ENCODE measurements around the gene GAREM2.
"Not testable (repeated sequence)": the region's sequence is repeated elsewhere in the genome, so short reads cannot be mapped to it uniquely, and the experiment has no call there.

GAREM2 gene
- 5.8 to 8.9 reads per million in 2 experiments for total RNA-seq

DNA sequence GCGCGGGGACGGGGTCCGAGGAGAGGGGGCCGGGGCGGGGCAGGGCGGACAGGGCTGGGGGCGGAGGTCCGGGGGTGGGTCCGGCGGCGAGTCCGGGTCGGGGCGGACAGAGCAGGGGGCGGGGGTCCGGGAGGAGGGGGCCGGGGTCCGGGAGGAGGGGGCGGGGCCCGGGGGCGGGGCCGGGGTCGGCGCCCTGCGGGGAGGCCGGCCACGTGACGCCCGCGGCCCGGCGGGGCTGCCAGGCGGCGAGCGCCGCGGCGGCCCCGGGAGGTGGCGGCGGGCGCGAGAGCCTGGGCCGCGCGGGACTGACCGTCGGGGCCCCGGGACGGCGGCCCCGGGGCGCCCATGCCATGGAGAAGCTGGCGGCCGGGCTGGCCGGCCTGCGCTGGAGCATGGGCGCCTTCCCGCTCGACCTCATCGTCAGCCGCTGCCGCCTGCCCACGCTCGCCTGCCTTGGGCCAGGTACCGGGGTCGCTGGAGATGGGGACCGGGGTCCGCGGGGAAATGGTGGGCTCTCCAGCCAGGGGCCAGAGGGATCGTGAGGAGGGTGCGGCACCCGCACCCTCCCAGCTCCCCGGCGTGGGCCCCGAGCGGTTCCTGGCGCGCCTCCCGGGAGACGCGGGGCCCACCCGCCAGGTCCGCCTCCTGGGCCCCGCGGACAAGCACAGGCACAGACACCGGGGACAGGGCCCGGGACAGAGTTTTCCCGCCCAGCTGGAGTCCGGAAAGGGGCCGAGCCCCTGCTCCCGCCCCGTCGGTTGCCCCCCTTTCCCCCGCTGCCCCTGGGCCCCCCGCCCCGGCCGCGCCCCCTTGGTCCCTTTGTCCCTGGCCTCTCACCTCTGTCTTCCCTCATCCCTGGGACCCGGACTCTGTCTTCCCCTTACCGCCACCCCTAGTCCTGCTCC, at the start of gene GAREM2:
Gene GAREM2 (plus strand): TSS at position 218 of the 905 bp plus-strand sequence. CDS start 133 bp downstream, at position 351.
- DNase-seq (ENCODE audit: low read depth), result no peak

DNA sequence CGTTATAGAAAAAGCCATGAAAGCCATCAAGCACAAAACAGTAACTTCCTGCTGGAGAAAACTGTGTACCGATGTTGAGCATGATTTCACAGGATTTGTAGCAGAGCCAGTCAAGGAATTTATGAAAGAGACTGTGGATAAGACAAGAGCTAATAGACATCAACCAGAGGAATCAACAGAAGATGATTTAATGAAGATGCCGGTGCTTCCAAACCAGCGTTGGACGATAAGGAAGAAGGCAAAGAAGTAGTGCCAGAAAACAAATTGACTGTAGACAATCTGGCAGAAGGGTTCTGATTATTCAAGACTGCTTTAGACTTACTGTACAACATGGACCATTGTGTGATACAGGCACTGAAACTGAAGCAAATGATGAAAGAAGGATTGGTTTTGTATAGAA, 49.5 kb upstream of the GAREM2 start:
- no peak for DNase-seq (ENCODE audit: low read depth)

DNA sequence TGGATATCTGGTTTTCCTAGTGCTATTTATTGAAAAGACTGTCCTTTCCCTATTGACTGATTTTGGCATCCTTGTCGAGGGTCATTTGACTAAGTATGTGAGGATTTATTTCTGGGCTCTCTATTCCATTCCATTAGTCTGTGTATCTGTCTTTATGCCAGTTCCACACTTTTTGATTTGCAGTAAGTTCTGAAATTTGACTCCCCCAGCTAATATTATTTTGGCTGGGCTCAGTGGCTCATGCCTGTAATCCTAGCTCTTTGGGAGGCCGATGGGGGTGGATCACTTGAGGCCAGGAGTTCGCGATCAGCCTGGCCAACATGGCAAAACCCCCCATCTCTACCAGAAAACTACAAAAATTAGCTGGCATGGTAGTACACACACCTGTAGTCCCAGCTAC, 46.8 kb upstream of the GAREM2 start:
- no peak for DNase-seq (ENCODE audit: low read depth)

DNA sequence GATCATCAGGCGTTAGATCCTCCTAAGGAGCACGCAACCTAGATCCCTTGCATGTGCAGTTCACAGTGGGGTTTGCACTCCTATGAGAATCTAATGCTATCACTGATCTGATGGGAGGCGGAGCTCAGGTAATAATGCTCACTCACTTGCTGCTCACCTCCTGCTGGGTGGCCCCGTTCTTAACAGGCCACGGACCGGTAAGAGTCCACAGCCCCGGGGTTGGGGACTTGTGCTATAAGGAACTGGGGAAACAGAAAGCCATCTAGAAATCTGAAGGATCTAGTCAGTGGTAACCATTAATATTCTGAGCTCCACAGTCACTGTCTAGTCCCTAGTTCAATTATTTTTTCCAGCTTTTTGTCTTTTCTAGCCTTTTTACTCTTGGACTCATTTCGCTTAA, 44.7 kb upstream of the GAREM2 start:
- DNase-seq (ENCODE audit: low read depth), result no peak

DNA sequence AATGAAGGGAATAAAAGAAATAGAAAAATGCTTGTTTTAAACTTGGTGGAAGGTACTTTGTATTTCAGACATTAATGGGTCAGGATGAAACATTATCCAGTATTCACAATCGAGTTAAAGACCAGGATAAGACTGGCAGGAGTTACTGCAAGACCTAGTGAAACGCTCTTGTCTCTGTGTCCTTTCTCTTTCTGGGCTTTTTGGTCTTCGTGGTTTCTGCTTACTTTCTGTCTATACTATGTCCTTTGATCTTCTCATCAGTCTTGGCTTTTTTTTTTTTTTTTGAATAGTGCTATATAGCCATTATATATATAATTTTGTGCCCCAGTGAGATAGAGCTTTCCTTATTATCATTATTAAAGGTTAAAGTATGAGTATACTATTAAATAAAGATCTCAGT, 42.1 kb upstream of the GAREM2 start:
- DNase-seq (ENCODE audit: low read depth), result no peak

DNA sequence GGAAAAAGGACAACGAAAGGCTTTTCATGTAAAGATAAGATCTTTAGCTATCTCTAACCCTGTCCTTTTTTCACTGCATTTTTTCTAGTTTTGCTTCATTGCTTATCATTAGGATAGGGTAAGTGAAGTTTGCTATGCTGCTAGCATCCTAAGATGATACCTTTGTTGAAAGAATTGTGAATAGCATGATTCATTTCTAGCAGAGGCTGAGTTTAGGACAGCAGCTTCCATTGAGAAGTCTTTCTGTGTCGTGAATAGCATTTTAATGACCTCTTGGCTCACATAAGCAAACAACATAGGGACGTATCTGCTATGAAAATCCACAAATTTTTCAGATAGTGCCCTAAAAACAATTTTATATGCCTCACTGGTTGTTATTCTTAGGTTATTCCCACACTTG, 36.4 kb upstream of the GAREM2 start:
- DNase-seq (ENCODE audit: low read depth), result no peak

DNA sequence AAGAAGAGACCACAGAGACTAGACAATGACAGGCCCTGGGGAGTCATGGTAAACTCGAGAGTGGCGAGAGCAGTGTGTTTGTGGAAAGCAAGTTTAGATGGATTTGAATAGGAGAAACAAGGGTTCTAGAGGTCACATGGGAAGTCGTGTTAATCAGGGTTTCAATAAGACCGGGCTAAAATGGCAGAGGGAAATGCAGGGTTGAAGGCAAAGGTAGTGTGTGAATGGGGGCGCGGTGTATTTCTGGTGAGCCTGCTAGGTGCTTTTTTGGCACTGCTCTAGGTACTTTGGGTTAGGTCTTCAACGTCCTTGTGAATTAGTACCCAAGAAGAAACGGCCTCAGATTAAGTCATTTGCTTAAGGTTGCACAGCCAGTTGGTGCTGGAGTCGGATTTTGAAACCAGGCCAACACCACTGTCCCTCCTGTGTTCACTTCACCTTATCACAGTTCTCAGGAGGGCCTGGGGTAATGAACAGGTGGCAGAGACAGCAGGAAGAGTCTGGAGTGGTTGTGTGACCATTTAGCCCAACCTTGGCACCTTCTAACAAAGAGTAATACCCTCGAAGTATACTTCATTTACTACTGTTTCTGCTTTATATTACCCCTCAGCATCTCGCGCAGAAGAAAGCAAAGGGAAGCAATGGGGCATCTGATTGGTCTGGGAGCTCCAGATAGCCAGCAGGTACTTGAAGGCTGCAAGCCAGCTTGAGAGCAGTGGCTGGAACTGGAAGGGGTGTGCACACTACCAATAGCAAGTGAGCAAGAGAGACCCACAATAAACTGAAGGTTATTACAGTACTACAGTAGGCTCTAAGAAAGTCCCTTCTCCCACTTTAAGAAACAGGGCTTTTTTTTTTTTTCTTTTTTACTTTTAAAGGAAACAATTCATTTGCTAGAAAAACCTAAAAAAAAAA, 33.4 kb upstream of the GAREM2 start:
- no peak for DNase-seq (ENCODE audit: low read depth)

DNA sequence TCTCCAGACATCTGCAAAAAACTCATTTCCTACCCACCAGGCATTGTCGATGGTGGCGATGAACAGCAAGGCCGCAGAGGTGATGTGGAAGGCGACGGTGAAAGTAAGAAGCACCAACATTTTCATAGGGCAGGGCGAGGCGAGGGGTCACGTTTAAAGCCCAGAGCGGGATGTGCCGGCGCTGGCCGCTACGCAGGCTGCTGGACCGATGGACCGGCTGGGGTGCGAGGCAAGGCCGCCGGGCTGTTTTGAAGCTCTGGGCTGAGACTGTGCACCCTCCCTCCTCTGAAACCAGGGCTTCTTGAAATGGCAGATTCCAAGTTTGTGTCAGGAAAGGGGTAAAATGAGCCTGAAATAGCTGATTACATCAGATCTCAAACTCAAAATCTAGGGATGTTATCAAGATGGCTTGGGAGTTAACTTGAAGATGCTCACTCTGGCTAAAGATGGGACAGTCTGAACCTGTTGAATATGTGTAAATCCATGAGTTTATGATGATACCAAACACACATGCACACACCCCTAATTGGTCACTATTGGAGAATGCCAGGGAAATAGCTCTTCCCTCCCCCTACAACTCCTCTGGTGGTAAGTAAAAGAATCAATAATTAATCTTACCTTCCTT, 31.6 kb upstream of the GAREM2 start:
- no peak for DNase-seq (ENCODE audit: low read depth)

DNA sequence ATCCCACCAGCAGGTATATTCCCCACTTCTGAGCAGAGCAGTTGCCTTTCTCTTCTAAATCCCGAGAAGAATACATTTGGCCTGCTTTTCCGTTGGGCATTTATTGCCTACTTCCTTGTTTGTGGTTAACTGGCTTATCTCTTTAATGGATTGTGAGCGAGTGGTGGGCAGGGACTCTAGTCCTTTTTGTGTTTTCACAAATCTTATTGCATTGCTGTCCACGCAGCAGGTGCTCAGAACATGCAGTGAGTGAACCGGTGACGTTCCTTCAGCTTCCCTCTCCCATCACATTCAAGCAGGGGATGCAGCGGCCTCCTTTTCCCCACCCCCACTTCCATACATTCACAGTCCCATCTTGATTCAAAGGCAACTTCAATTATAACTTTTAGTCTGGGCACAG, 28.9 kb upstream of the GAREM2 start:
- no peak for DNase-seq (ENCODE audit: low read depth)

DNA sequence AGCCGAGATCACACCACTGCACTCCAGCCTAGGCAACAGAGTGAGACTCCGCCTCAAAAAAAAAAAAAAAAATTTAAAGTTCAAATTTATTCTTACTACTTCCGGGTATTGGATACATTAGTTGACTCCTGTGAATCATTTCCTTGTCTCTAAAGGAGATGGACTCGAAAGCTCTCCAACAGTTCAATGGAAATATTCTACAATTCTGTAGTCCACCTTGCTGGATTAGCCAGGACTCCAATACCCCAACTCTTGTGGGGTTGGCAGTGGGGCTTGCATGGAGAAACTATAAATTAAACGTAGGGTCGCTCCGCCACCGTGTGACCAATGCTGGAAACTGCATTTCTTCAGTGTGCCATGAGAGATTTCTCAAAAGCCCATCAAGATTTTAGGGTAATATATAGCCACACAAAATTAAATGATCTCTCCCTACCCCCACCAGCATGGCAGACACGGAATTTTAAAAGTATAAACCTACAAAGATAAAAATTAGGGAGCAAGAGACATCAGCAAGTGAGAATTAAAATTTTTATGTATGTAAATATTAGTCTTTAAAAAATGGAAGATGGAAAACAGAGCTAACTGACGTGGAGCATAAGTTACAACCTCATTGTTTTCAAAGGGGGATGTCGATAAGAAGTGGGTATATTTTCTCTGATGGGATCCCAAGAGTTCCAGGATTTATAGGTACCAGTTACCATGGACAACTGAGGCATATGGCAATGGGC, 27.8 kb upstream of the GAREM2 start:
- DNase-seq (ENCODE audit: low read depth), result peak; percentile 37

DNA sequence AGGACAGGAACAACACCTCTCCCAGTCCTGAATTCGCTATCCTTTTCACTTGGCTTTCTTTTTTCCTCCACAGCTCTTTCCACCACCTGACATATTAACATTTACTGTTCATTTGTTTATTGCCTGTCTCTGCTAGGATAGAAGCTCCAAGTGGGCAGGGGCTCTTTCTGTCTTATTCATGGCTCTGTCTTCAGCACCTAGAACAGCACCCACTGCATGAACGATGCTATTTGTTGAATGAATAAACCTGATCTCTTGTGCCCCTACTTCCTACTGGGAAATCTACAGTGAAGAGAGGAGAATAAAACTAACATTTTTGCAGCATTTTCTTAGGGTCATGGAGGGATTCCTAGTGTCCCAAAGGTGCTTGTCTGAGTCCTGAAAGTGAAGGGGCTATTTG, 24.4 kb upstream of the GAREM2 start:
- no peak for DNase-seq (ENCODE audit: low read depth)

DNA sequence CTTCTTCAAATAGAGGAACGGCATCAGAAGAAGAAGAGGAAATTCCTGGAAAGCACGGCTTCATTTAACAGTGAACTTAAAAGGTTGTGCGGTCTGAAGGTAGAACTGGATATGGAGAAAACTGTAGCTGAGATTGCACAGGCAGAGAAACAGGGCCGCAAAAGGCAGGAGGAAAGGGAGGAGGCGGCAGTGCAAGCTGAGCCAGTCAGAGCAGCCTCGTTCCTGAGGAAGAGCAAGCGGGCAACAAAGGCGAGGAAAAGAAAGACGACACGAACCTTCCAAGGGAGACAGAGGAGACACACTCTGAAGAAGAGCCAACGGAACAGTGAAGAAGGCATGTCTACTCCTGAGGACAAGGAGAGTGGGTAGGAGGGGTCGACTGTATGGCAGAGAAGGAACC, 22.6 kb upstream of the GAREM2 start:
- no peak for DNase-seq (ENCODE audit: low read depth)

DNA sequence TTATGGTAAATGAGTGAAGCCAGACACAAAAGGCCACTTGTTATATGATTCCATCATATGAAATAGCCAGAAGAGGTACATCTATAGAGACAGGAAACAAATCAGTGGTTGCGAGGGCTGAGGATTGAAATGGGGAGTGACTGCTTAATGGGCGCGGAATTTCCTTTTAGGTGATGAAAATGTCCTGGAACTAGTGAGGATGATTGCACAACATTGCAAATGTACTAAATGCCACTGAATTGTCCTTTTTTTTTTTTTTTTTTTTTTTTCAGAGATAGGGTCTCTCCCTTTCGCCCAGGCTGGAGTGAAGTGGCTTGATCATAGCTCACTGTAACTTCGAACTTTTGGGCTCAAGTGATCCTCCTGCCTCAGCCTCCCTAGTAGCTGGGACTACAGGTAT, 15.3 kb upstream of the GAREM2 start:
- DNase-seq (ENCODE audit: low read depth), result no peak

DNA sequence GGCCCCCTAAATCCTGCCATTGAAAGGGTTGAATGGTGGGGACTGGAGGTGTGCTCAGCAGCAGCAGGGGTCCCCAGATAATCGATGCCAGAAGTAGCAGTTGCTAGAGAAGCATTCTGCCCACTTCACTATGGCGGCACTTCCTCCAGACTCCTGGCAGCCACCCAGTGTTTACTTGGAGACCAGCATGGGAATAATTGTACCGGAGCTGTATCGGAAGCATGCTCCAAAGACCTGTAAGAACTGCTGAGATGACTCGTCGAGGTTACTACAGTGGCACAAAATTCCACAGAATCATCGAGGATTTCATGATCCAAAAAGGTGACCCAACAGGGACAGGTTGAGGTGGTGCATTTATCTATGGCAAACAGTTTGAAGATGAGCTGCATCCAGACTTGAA, 11.0 kb upstream of the GAREM2 start:
- no peak for DNase-seq (ENCODE audit: low read depth)

DNA sequence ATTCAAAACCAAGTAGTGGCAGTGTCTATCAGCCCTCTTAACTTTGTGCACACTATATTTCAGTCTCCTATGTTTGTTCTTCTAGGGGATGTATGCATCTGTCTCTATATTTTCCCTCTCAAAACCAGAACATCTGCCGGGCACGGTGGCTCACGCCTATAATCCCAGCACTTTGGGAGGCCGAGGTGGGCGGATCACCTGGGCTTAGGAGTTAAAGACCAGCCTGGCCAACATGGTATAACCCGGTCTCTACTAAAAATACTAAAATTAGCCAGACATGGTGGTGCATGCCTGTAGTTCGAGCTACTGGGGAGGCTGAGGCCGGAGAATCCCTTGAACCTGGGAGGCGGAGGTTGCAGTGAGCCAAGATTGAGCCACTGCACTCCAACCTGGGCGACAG, 9.9 kb upstream of the GAREM2 start:
- no peak for DNase-seq (ENCODE audit: low read depth)

DNA sequence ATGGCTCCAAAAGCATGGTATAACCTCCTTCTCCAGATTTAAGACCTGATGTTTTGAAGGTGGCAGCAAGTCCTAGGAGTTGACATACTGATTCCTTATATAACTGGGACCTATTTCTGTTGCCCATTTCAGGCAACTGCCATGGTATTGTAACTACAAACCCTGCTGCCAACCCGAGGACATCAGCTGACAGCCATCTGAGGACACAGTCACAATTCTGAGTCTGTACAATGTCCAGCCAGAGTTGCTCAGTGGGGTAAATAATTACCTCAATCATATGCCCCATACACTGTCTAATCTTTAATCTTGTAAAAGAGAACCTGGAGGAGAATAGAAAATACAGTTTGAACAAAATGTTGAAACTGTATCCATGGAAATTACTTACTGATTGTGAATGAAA, 8.7 kb upstream of the GAREM2 start:
- no peak for DNase-seq (ENCODE audit: low read depth)

DNA sequence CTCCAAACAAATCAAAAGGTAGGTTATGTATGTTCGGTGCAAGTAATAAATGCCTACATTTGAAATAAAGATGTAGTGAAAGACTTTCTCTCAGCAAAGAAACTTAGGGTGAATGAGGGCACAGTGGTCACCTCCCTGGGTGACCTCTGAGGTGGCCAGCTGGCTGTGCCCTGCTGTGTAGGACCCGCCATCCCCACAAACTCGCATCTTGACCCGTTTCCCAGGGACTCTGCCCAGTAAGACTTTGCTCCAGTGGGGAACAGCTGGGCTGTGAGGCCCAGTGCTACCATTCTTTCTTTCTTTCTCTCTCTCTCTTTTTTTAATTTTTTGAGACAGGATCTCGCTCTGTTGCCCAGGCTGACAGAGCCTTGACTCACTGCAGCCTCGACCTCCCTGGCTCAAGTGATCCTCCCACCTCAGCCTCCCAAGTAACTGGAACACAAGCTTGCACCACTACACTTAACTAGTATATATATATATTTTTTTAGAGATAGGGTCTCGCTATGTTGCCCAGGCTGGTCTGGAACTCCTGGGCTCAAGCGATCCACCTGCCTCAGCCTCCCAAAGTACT, 8.2 kb upstream of the GAREM2 start:
- DNase-seq (ENCODE audit: low read depth), result no peak

DNA sequence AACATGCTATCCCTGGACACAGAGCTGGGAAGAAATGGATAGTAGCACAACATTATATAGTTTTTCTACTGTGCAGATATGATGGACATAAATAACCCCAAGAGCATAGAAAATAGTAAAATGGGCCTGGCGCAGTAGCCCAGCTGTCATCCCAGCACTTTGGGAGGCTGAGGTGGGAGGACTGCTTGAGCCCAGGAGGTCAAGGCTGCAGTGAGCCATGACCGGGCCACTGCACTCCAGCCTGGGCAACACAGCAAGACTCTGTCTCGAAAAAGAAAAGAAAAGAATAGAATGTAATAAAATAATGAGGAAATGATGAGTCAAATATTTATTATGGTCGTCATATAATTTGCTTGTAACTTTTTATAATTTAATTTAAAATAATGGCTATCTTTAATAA, 7.5 kb upstream of the GAREM2 start:
- DNase-seq (ENCODE audit: low read depth), result no peak

DNA sequence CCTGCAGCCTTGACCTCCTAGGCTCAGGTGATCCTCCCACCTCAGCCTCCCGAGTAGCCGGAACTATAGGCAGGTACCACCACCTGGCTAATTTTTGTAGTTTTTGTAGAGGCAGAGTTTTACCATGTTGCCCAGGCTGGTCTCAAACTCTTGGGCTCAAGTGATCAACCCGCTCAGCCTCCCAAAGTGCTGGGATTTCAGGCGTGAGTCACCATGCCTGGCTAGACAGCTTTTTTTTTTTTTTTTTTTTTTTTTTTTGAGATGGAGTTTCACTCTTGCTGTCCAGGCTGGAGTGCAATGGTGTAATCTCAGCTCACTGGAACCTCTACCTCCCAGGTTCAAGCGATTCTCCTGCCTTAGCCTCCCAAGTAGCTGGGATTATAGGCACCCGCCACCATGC, 6.3 kb upstream of the GAREM2 start:
- not testable (repeated sequence) for DNase-seq (ENCODE audit: low read depth)

DNA sequence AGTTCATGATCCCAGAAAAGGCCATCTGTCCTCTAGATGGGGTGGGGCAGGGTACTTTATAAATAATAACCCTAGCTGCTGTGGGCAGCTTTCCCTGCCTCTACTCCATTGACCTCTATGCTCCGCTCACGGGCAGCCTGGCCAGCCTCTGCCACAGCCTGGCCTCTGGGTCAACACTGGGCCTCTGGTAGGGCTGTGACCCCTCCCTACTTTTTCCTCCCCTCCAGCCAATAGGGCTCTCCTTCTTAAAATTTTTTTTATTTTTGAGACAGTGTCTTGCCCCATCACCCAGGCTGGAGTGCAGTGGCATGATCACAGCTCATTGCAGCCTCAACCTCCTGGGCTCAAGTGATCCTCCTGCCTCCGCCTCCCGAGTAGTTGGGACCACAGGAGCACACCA, 4.1 kb upstream of the GAREM2 start:
- no peak for DNase-seq (ENCODE audit: low read depth)

DNA sequence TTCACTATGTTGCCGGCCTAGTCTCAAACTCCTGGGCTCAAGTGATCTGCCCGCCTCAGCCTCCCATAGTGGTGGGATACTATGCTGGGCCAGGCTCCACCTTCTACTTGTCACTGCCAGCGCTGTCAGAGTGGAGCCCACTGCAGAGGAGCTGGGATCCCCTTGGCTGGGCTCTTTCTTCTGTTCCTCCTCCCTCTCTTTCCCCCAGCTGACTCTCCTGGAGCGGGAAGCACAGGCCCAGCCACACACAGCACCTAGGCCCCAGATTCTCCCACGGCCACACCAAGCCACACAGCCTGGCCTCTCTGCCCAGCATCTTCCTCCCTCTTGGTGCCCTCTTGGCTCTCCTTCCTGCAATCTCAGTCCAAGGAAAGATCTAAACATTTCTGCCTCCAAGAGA, 3.7 kb upstream of the GAREM2 start:
- DNase-seq (ENCODE audit: low read depth), result no peak
